GM21360 (cell line): Measurements from ENCODE around the gene CYGB.

Experiments used
- ATAC-seq: cut with Tn5 transposase; IDR thresholded peaks from one replicate; pipeline ENCODE4 v1.9.1; 2021; ENCODE audit warnings: mild to moderate bottlenecking, moderate library complexity; ENCODE audit not compliant: unreplicated experiment

Gene CYGB

GRCh38 chr17:76537578-76538280, at the start of gene CYGB:
CYGB (minus strand) TSS chr17:76537709; CDS start chr17:76537542, 167 bp downstream.
- no peak for ATAC-seq

GRCh38 chr17:76586741-76587487, 49.4 kb upstream of the CYGB start:
- no peak for ATAC-seq

- no peak for ATAC-seq
Measured at GRCh38 chr17:76585649-76586593, 48.4 kb upstream of the CYGB start, which contains the start of gene ST6GALNAC2. ST6GALNAC2 (minus strand) TSS chr17:76585860; CDS start chr17:76585808, 52 bp downstream.

- no peak for ATAC-seq
Measured at GRCh38 chr17:76585033-76585648, 47.6 kb upstream of the CYGB start.

GRCh38 chr17:76584427-76585032, 47.0 kb upstream of the CYGB start:
- no peak for ATAC-seq

GRCh38 chr17:76582660-76583059, 45.2 kb upstream of the CYGB start:
- no peak for ATAC-seq

GRCh38 chr17:76581515-76581914, 44.0 kb upstream of the CYGB start:
- no peak for ATAC-seq

GRCh38 chr17:76579281-76579680, 41.8 kb upstream of the CYGB start:
- no peak for ATAC-seq

- no peak for ATAC-seq
Measured at GRCh38 chr17:76578376-76578775, 40.9 kb upstream of the CYGB start.

GRCh38 chr17:76577876-76578275, 40.4 kb upstream of the CYGB start:
- ATAC-seq: no peak

- ATAC-seq: no peak
Measured at GRCh38 chr17:76576189-76576588, 38.7 kb upstream of the CYGB start.

- no peak for ATAC-seq
Measured at GRCh38 chr17:76575570-76575969, 38.1 kb upstream of the CYGB start.

GRCh38 chr17:76574166-76574565, 36.7 kb upstream of the CYGB start:
- ATAC-seq: no peak

GRCh38 chr17:76573096-76573495, 35.6 kb upstream of the CYGB start:
- ATAC-seq: no peak

- no peak for ATAC-seq
Measured at GRCh38 chr17:76572201-76572910, 34.8 kb upstream of the CYGB start.

- no peak for ATAC-seq
Measured at GRCh38 chr17:76570877-76571471, 33.5 kb upstream of the CYGB start.

- ATAC-seq: no peak
Measured at GRCh38 chr17:76570457-76570856, 32.9 kb upstream of the CYGB start.

- ATAC-seq: no peak
Measured at GRCh38 chr17:76569607-76570279, 32.2 kb upstream of the CYGB start.

GRCh38 chr17:76568811-76569221, 31.3 kb upstream of the CYGB start:
- no peak for ATAC-seq
